ENCODE measurements around the gene TSPAN14. TPM values are rescaled to one million over a fixed set of nuclear protein-coding genes. Genes with fewer than 3 reads are reported as not detected.

TSPAN14 gene
- total RNA-seq, 1 donor = 23.9 TPM

DNA sequence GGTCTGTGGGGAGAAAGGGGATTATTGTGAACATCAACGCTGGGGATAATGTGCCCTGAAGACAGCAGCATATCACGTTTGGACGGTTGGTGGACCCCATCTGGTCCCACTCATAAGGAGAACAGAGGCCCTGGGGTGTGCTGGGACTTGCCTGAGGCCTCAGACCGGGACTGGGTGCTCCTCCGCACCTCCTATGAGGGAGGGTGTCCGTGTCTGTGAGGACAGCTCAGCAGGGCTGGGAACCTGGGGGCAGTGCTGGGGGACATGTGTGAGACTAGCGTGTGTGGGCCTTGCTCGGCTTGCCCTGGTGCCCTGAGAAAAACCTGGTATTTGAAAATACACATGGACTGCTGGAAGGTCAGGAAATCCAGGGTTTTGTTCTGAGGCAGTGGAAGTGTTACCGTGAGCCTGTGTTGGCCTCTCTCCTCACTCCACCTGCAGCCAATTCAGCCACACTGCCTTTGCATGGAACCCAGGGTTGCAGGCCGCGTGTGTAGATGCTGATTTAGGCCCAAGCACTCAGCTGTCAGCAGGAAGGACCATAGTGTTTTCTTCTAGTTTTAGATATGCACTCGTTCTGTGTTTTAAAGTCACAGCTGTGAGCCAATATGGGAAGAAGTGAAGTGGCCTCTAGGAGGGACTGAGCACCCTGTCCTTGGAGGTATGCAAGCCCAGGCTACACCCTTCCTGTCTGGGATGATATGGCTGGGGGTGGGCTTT, 70.2 kb downstream of the TSPAN14 start:
- DNase-seq (ENCODE audit: insufficient read length, low spot score, missing footprints) = no peak
- Histone ChIP-seq H3K4me3 (ENCODE audit: insufficient read depth, low read length) (no peak overlapping the region), H3K79me2 (ENCODE audit: insufficient read depth, low read length) (no peaks in the 10 kb centered on the region), H4K20me1 (ENCODE audit: insufficient read depth, low read length) (no peaks in the 10 kb centered on the region), H3K9me3 (ENCODE audit: low read depth, low read length) (no peaks in the 10 kb centered on the region), H3K4me2 (ENCODE audit: insufficient read depth, low read length) (no peak overlapping the region), H3K4me1 (ENCODE audit: insufficient read depth, low read length) (no peaks in the 10 kb centered on the region), H2AFZ (ENCODE audit: low read length) (no peak overlapping the region), H3K27me3 (ENCODE audit: insufficient read depth, low read length) (no peaks in the 10 kb centered on the region), H3K27ac (ENCODE audit: low read depth, low read length) (no peak overlapping the region), H3K36me3 (ENCODE audit: insufficient read depth, low read length) (no peaks in the 10 kb centered on the region)
- TF ChIP-seq, protein P1, sequence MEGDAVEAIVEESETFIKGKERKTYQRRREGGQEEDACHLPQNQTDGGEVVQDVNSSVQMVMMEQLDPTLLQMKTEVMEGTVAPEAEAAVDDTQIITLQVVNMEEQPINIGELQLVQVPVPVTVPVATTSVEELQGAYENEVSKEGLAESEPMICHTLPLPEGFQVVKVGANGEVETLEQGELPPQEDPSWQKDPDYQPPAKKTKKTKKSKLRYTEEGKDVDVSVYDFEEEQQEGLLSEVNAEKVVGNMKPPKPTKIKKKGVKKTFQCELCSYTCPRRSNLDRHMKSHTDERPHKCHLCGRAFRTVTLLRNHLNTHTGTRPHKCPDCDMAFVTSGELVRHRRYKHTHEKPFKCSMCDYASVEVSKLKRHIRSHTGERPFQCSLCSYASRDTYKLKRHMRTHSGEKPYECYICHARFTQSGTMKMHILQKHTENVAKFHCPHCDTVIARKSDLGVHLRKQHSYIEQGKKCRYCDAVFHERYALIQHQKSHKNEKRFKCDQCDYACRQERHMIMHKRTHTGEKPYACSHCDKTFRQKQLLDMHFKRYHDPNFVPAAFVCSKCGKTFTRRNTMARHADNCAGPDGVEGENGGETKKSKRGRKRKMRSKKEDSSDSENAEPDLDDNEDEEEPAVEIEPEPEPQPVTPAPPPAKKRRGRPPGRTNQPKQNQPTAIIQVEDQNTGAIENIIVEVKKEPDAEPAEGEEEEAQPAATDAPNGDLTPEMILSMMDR (IDR thresholded peaks at IDR 0.05; ENCODE audit: extremely low read depth, low read depth, low read length) = no peak

DNA sequence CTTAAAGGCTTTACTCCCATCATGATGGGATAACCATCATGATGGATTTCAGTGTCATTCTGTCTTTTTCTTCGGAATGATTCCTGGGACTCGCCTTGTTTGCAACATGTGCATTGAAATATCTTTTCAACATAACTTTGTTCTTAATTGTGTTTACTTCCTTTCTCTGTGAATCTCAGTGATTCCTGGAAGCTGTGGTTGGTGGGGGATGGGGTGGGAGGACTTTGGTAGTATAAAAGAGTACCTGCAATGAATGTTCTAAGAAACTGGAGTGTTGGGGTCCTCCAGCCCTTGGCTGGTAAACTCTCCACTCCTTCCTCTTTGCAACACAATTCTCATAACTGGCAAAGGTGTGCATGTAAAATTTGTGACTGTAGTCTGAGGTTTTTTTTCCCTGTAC, 72.1 kb downstream of the TSPAN14 start:
- Histone ChIP-seq H4K20me1 (ENCODE audit: insufficient read depth, low read length) (no peaks in the 10 kb centered on the region), H3K4me2 (ENCODE audit: insufficient read depth, low read length) (no peak overlapping the region), H3K4me1 (ENCODE audit: insufficient read depth, low read length) (no peaks in the 10 kb centered on the region), H3K36me3 (ENCODE audit: insufficient read depth, low read length) (no peaks in the 10 kb centered on the region), H3K79me2 (ENCODE audit: insufficient read depth, low read length) (no peaks in the 10 kb centered on the region), H3K27ac (ENCODE audit: low read depth, low read length) (no peak overlapping the region), H3K9me3 (ENCODE audit: low read depth, low read length) (no peaks in the 10 kb centered on the region), H3K27me3 (ENCODE audit: insufficient read depth, low read length) (no peaks in the 10 kb centered on the region), H2AFZ (ENCODE audit: low read length) (no peak overlapping the region), H3K4me3 (ENCODE audit: insufficient read depth, low read length) (no peak overlapping the region)
- TF ChIP-seq, protein P1 (IDR thresholded peaks at IDR 0.05; ENCODE audit: extremely low read depth, low read depth, low read length) = no peak
- DNase-seq (ENCODE audit: insufficient read length, low spot score, missing footprints) = peak; percentile 32

DNA sequence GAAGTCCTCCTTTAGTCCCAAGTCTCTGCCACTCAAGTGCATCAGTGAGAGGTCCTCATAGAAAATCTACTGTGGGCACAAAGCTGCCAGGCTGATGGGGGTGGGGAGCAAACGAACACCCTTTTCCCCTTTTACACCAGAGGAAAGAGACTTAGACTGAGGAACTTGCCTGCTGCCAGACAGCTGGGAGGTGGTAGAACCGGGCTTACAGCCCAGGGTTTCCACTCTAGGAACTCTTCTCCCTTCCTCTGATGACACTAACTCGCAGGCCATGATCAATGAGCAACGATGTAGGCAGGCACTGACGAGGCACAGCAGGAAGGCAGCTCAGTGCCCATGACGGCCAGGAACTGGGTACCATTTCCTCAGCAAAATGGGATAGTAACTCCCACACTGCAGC, 72.6 kb downstream of the TSPAN14 start:
- TF ChIP-seq, protein P1 (IDR thresholded peaks at IDR 0.05; ENCODE audit: extremely low read depth, low read depth, low read length) = no peak
- no peak overlapping the region for H3K27ac ChIP-seq (ENCODE audit: low read depth, low read length)
- H3K36me3 ChIP-seq (ENCODE audit: insufficient read depth, low read length) = no peaks in the 10 kb centered on the region
- DNase-seq (ENCODE audit: insufficient read length, low spot score, missing footprints) = no peak
- H2AFZ ChIP-seq (ENCODE audit: low read length) = no peak overlapping the region
- H3K4me1 ChIP-seq (ENCODE audit: insufficient read depth, low read length) = no peaks in the 10 kb centered on the region
- no peaks in the 10 kb centered on the region for H3K9me3 ChIP-seq (ENCODE audit: low read depth, low read length)
- H3K4me2 ChIP-seq (ENCODE audit: insufficient read depth, low read length) = no peak overlapping the region
- no peak overlapping the region for H3K4me3 ChIP-seq (ENCODE audit: insufficient read depth, low read length)
- H3K27me3 ChIP-seq (ENCODE audit: insufficient read depth, low read length) = no peaks in the 10 kb centered on the region
- no peaks in the 10 kb centered on the region for H3K79me2 ChIP-seq (ENCODE audit: insufficient read depth, low read length)
- H4K20me1 ChIP-seq (ENCODE audit: insufficient read depth, low read length) = no peaks in the 10 kb centered on the region

DNA sequence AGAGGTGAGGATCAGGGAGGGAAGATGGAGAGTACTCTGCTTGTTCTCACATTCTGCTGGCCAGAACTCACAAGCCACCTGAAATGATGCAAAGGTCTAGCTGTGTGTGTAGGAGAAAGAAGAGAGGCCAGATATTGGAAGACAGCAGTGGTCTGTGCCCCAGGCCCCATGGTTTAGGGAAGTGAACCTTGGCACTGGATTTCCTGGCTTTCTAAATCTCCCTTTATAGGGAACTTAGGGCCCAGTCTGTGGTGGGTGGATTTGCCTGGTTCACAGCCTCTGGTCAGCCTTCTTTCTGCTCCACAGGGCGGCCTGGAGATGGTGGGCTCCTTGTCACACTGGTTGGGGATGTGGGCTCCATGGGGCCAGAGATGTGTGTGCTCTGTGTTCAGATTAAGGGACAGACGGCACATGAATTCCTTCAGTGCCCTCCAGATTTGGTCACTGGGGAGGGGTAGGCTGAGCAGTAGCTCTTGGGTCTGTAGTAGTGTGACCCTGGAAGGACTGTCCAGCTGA, 74.1 kb downstream of the TSPAN14 start:
- Histone ChIP-seq H3K9me3 (ENCODE audit: low read depth, low read length) (no peaks in the 10 kb centered on the region), H2AFZ (ENCODE audit: low read length) (no peak overlapping the region), H3K27me3 (ENCODE audit: insufficient read depth, low read length) (no peaks in the 10 kb centered on the region), H3K36me3 (ENCODE audit: insufficient read depth, low read length) (no peaks in the 10 kb centered on the region), H3K4me1 (ENCODE audit: insufficient read depth, low read length) (no peaks in the 10 kb centered on the region), H3K79me2 (ENCODE audit: insufficient read depth, low read length) (no peaks in the 10 kb centered on the region), H4K20me1 (ENCODE audit: insufficient read depth, low read length) (no peaks in the 10 kb centered on the region), H3K4me2 (ENCODE audit: insufficient read depth, low read length) (no peak overlapping the region), H3K27ac (ENCODE audit: low read depth, low read length) (no peak overlapping the region), H3K4me3 (ENCODE audit: insufficient read depth, low read length) (no peak overlapping the region)
- peak; percentile 83 for DNase-seq (ENCODE audit: insufficient read length, low spot score, missing footprints)
- TF ChIP-seq, protein P1 (IDR thresholded peaks at IDR 0.05; ENCODE audit: extremely low read depth, low read depth, low read length) = no peak

All from osteoblast (primary cell).